ENCODE data around the gene PRKAG2. TPM values are rescaled to one million over a fixed set of nuclear protein-coding genes. Genes with fewer than 3 reads are reported as not detected.

PRKAG2 gene
- total RNA-seq, 3 donors from 2014 or later, result 32.3 to 56.6 (median 34.4) TPM

- TF ChIP-seq CTCF (IDR thresholded peaks at IDR 0.05), result no peak
- no peak for TF ChIP-seq POLR2AphosphoS5 (IDR thresholded peaks at IDR 0.05)
- TF ChIP-seq POLR2A (IDR thresholded peaks at IDR 0.05), result no peak
Measured at GRCh38 chr7:151770232-151770631, 106.7 kb downstream of the PRKAG2 start.

GRCh38 chr7:151769188-151769821 lies 107.6 kb downstream of the PRKAG2 start:
- no peaks in the 10 kb centered on the region for H3K9me3 ChIP-seq
- H3K27ac ChIP-seq, result no peak overlapping the region
- intact Hi-C loops (cut with DNase I; ENCODE audit: low total_unique reads), result no loop called here
- H3K4me3 ChIP-seq, result no peak overlapping the region
- no peak for TF ChIP-seq POLR2A (IDR thresholded peaks at IDR 0.05)
- no peak for TF ChIP-seq POLR2AphosphoS5 (IDR thresholded peaks at IDR 0.05)
- TF ChIP-seq CTCF (IDR thresholded peaks at IDR 0.05), result no peak
- no peak for DNase-seq (ENCODE audit: low spot score in 2 of 2)
- no peaks in the 10 kb centered on the region for H3K27me3 ChIP-seq
- no peaks in the 10 kb centered on the region for H3K36me3 ChIP-seq
- H3K4me1 ChIP-seq, result no peaks in the 10 kb centered on the region

More at GRCh38 chr7:151770232-151770631, 106.7 kb downstream of the PRKAG2 start:
- Histone ChIP-seq H3K4me1 (no peaks in the 10 kb centered on the region), H3K27me3 (no peaks in the 10 kb centered on the region), H3K27ac (no peak overlapping the region), H3K36me3 (no peaks in the 10 kb centered on the region), H3K4me3 (no peak overlapping the region), H3K9me3 (no peaks in the 10 kb centered on the region)
- intact Hi-C loops (cut with DNase I; ENCODE audit: low total_unique reads), result no loop called here
- DNase-seq (ENCODE audit: low spot score in 2 of 2), result no peak

GRCh38 chr7:151768805-151769187 lies 108.1 kb downstream of the PRKAG2 start:
- no peaks in the 10 kb centered on the region for H3K27me3 ChIP-seq
- no peak for DNase-seq (ENCODE audit: low spot score in 2 of 2)
- H3K36me3 ChIP-seq, result no peaks in the 10 kb centered on the region
- TF ChIP-seq POLR2A (IDR thresholded peaks at IDR 0.05) (no peak), CTCF (IDR thresholded peaks at IDR 0.05) (no peak), POLR2AphosphoS5 (IDR thresholded peaks at IDR 0.05) (no peak)
- H3K4me3 ChIP-seq, result no peak overlapping the region
- no peaks in the 10 kb centered on the region for H3K9me3 ChIP-seq
- no peaks in the 10 kb centered on the region for H3K4me1 ChIP-seq
- H3K27ac ChIP-seq, result no peak overlapping the region
- intact Hi-C loops (cut with DNase I; ENCODE audit: low total_unique reads), result no loop called here

GRCh38 chr7:151767557-151767956 lies 109.4 kb downstream of the PRKAG2 start:
- intact Hi-C loops (cut with DNase I; ENCODE audit: low total_unique reads), result no loop called here
- H3K36me3 ChIP-seq, result no peaks in the 10 kb centered on the region
- DNase-seq (ENCODE audit: low spot score in 2 of 2), result no peak
- H3K27me3 ChIP-seq, result no peaks in the 10 kb centered on the region
- H3K27ac ChIP-seq, result no peak overlapping the region
- TF ChIP-seq CTCF (IDR thresholded peaks at IDR 0.05), result no peak
- no peak for TF ChIP-seq POLR2AphosphoS5 (IDR thresholded peaks at IDR 0.05)
- no peak for TF ChIP-seq POLR2A (IDR thresholded peaks at IDR 0.05)
- no peaks in the 10 kb centered on the region for H3K4me1 ChIP-seq
- H3K4me3 ChIP-seq, result no peak overlapping the region
- H3K9me3 ChIP-seq, result no peaks in the 10 kb centered on the region

- DNase-seq (ENCODE audit: low spot score in 2 of 2), result no peak
- TF ChIP-seq POLR2AphosphoS5 (IDR thresholded peaks at IDR 0.05) (no peak), CTCF (IDR thresholded peaks at IDR 0.05) (no peak), POLR2A (IDR thresholded peaks at IDR 0.05) (no peak)
- Histone ChIP-seq H3K27me3 (no peaks in the 10 kb centered on the region), H3K4me3 (no peak overlapping the region), H3K36me3 (no peaks in the 10 kb centered on the region), H3K4me1 (no peaks in the 10 kb centered on the region), H3K27ac (no peak overlapping the region), H3K9me3 (no peaks in the 10 kb centered on the region)
- intact Hi-C loops (cut with DNase I; ENCODE audit: low total_unique reads), result no loop called here
Measured at GRCh38 chr7:151764056-151764920, 112.6 kb downstream of the PRKAG2 start.

Data from breast epithelium (tissue), 4 donors.